BLaER1 treated with 17β-estradiol and CSF1 and Interleukin-3, amounts not matched to agents 10 nM and 100 nM (cell line): Measurements from ENCODE around the gene RPL11.

Experiments
- H3K27ac ChIP-seq, 11 experiments: shearing (Covaris generic); formaldehyde crosslinking; 2 replicates each; pipeline ENCODE4 v1.8.1; 2022
- H3K27me3 ChIP-seq, 11 experiments: shearing (Covaris generic); formaldehyde crosslinking; 2 replicates each; pipeline ENCODE4 v1.8.1; 2022
- H3K36me3 ChIP-seq, 11 experiments: shearing (Covaris generic); formaldehyde crosslinking; 2 replicates each; pipeline ENCODE4 v1.8.1; 2022
- H3K4me1 ChIP-seq, 10 experiments: shearing (Covaris generic); formaldehyde crosslinking; 2 replicates each; pipeline ENCODE4 v1.8.1; 2022
- H3K4me2 ChIP-seq, 11 experiments: shearing (Covaris generic); formaldehyde crosslinking; 2 replicates each; pipeline ENCODE4 v1.8.1; 2022
- H3K4me3 ChIP-seq, 10 experiments: shearing (Covaris generic); formaldehyde crosslinking; 2 replicates each; pipeline ENCODE4 v1.8.1; 2022
- H3K9ac ChIP-seq, 11 experiments: shearing (Covaris generic); formaldehyde crosslinking; 2 replicates each; pipeline ENCODE4 v1.8.1; 2022
- H3K9me3 ChIP-seq, 11 experiments: shearing (Covaris generic); formaldehyde crosslinking; replicated peaks in 1 of 11; 2 replicates each; pipeline ENCODE4 v1.8.1; 2022
- H4K20me1 ChIP-seq, 11 experiments: shearing (Covaris generic); formaldehyde crosslinking; 2 replicates each; pipeline ENCODE4 v1.8.1; 2022
- Cebpa-rat ChIP-seq, 11 experiments: shearing (Covaris generic); IDR thresholded peaks; 2 replicates each; pipeline ENCODE4 v1.8.1; 2022

The RPL11 gene

DNA sequence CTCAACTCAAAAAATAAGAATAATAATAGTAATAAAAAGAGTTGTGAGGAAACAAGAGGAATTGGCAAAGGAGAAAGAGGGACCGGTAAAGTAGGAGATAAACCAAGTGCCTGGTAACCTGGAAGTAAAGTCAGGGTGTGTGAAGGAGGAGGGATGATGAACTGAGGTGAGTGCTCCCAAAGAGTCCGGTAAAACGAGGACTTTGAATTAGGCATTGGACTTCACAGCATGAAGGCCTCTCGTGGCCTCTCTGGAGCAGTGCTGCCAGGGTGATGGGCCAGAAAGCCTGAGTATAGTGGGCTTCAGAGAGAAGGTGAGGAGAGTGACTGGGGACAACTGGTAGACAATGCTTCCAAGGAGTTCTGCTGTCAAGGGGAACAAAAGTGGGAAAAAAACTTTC, 17.6 kb downstream of the RPL11 start:
- Histone ChIP-seq H4K20me1 (peaks cover 36 to 100% (median 93%) of the 10 kb centered on the region in 11 experiments; a peak in 21 of 22 replicates), H3K27ac (no peak overlapping the region), H3K4me3 (no peak overlapping the region), H3K4me1 (no peaks in the 10 kb centered on the region; a peak in 1 of 20 replicates), H3K36me3 (peaks cover 45 to 88% (median 71%) of the 10 kb centered on the region in 11 experiments), H3K27me3 (no peaks in the 10 kb centered on the region), H3K4me2 (no peak overlapping the region), H3K9me3 (no peaks in the 10 kb centered on the region), H3K9ac (no peak overlapping the region)
- TF ChIP-seq Cebpa-rat (IDR thresholded peaks at IDR 0.05), result no peak

DNA sequence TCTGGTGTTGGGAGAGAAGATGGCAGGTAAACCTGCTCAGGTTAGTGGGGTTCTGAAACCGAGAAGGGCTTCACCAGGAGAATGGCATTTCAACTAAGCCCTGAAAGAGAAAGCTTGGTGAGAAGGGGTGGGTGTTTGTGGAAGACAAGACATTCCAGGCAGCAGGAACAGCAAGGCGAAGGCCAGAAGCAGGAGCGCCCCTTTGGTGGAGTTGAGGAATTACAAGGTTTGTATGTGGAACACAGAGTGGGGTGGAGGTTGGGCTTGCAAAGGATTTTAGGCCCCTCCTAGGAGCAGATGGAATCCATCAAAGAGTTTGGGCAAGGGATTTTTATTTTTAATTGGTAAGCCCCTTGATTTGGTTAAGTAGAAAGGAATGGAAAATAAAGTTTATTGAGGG, 26.9 kb downstream of the RPL11 start:
- Histone ChIP-seq H3K9me3 (no peaks in the 10 kb centered on the region), H3K4me2 (no peak overlapping the region), H3K36me3 (peaks cover 17 to 62% (median 40%) of the 10 kb centered on the region in 11 experiments; a peak in 21 of 22 replicates), H3K27me3 (no peaks in the 10 kb centered on the region), H3K4me3 (no peak overlapping the region), H3K27ac (no peak overlapping the region), H4K20me1 (peaks cover 15 to 98% (median 77%) of the 10 kb centered on the region in 11 experiments; a peak in 17 of 22 replicates), H3K9ac (no peak overlapping the region), H3K4me1 (peaks cover 0 to 36% (median 18%) of the 10 kb centered on the region in 10 experiments; a peak in 18 of 20 replicates)
- no peak for TF ChIP-seq Cebpa-rat (IDR thresholded peaks at IDR 0.05)

DNA sequence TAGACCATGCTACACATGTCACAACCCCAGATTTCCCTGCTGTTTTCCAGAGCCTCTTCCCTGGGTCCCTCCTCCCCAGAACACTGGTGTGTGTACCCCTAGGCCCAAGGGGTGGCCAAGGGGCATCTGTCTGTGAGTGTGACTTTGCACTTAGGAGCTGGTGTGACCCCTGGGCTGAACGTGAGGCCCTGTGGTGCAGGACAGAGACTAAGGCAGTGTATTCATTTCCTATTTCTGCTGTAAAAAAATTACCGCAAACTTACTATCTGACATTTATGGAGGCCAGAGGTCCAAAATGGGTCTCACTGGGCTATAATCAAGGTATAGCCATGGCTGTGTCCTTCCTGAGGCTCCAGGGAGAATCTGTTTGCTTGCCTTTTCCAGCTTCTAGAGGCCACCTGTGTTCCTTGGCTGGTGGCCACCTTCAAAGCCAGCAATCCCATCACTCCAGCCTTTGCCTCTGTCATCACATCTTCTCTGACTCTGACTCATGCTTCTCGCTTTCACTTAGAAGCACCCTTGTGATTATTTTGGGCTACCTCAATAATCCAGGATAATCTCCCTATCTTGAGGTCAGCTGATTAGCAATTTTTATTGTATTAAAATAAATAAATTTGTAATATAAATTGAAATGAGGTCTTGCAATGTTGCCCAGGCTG, 27.7 kb downstream of the RPL11 start:
- Histone ChIP-seq H3K27me3 (no peaks in the 10 kb centered on the region), H4K20me1 (peaks cover 11 to 98% (median 69%) of the 10 kb centered on the region in 11 experiments; a peak in 17 of 22 replicates), H3K4me1 (peaks cover 0 to 45% (median 25%) of the 10 kb centered on the region in 10 experiments; a peak in 18 of 20 replicates), H3K9me3 (no peaks in the 10 kb centered on the region), H3K4me3 (no peak overlapping the region), H3K36me3 (peaks cover 12 to 55% (median 32%) of the 10 kb centered on the region in 11 experiments; a peak in 20 of 22 replicates), H3K27ac (no peak overlapping the region; a peak in 1 of 22 replicates), H3K4me2 (peak overlapping the region in 1 of 11 experiments; percentile 25; a peak in 2 of 22 replicates), H3K9ac (peak overlapping the region in 1 of 11 experiments; percentile 10; a peak in 1 of 22 replicates)
- no peak for TF ChIP-seq Cebpa-rat (IDR thresholded peaks at IDR 0.05)

DNA sequence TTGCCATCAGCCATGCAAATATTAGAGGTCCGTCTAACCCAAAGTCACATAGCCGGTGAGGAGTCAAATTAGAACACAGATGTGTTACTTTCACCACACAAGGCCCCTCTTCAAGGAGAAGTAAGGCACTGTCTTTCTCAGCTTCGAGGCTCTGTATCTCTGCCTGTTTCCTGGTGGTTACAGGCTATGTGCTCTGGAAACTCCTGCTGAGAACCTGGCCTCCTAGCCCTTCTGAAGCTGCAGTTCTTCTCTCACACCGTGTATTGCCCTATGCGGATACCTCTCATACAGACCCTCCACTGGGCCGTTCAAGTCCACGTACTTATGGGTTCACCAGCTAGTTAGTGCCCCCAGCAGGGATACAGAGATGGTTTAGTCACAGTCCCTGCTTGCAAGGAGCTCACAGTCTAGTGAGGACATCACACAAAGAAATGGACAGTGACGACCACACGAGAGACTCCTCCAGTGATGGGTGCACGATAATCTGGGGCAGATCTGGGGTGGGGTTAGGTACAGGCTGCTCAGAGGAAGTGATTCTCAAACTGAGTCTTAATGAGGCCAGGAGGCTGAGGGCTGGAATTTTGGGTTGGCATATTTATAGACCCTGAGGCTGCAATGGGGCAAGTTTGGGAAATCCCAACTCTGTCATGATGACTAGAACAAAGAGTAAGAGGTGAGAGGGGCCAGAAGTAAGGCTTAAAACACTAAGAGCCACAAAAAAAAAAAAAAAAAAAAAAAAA, 28.8 kb downstream of the RPL11 start:
- Histone ChIP-seq H3K9me3 (no peaks in the 10 kb centered on the region), H3K36me3 (peaks cover 7 to 44% (median 21%) of the 10 kb centered on the region in 11 experiments; a peak in 18 of 22 replicates), H3K27ac (peak overlapping the region in 2 of 11 experiments; percentile 38 to 48; a peak in 4 of 22 replicates), H3K27me3 (no peaks in the 10 kb centered on the region), H4K20me1 (peaks cover under 1 to 89% (median 58%) of the 10 kb centered on the region in 11 experiments; a peak in 17 of 22 replicates), H3K4me2 (peak overlapping the region in 4 of 11 experiments; percentile 2 to 49 (median 36); a peak in 6 of 22 replicates), H3K4me1 (peaks cover 0 to 45% (median 25%) of the 10 kb centered on the region in 10 experiments; a peak in 18 of 20 replicates), H3K4me3 (no peak overlapping the region), H3K9ac (0 out of 22 replicates have a peak overlapping the region, but pooled peaks of 1 of the 11 experiments have one; percentile 8)
- no peak for TF ChIP-seq Cebpa-rat (IDR thresholded peaks at IDR 0.05)

DNA sequence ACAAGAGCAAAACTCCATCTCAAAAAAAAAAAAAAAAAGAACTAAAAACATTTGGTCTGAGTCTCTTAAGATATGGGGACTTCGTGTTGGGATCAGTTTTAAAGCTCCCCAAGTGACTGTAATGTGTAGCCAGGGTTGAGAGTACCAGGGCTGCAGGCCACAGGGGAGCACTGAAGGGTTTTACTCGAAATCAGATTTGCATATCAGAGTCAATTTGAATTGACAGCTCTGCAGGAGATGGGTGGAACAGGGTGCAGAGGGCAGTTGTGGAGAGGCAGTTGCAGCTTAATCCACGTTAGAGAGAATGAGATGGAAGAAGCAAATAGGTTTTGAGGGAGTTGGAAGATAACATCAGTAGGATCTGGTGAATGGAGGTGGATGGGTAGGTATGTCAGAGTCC, 31.0 kb downstream of the RPL11 start:
- H3K9ac ChIP-seq, result no peak overlapping the region

DNA sequence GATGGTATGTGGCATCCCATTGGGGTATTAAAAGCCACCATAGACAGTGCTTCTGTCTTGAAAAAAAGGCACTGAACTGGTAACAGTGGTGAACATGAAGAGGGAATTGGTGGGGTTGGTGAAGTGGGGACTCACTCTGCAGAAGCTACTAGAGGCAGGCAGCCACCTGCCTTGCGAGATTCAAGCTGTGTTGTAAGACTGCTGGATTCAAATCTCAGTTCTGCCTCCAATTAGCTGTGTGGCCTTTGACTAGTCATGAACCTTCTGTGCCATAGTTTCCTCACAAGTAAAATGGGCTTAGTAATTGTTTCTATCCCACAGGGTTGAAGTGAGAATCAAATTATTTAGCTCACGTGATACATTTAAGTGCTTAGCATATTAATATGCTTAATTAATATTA, 35.1 kb downstream of the RPL11 start:
- H3K9ac ChIP-seq, result no peak overlapping the region
- H3K27ac ChIP-seq, result peak overlapping the region in 5 of 11 experiments; percentile 23 to 72 (median 67); a peak in 4 of 22 replicates
- H3K36me3 ChIP-seq, result peaks cover 0 to 13% (median 0%) of the 10 kb centered on the region in 11 experiments; a peak in 2 of 22 replicates

More for the DNA sequence above, 31.0 kb downstream of the RPL11 start:
- no peaks in the 10 kb centered on the region for H3K9me3 ChIP-seq
- peaks cover 10 to 58% (median 36%) of the 10 kb centered on the region in 10 experiments for H3K4me1 ChIP-seq
- peak overlapping the region in 3 of 11 experiments; percentile 10 to 23 (median 14); a peak in 3 of 22 replicates for H3K4me2 ChIP-seq
- peaks cover 0 to 22% (median 7%) of the 10 kb centered on the region in 11 experiments; a peak in 12 of 22 replicates for H3K36me3 ChIP-seq
- no peaks in the 10 kb centered on the region for H3K27me3 ChIP-seq
- peaks cover 0 to 85% (median 37%) of the 10 kb centered on the region in 11 experiments; a peak in 16 of 22 replicates for H4K20me1 ChIP-seq
- no peak overlapping the region for H3K27ac ChIP-seq
- TF ChIP-seq Cebpa-rat (IDR thresholded peaks at IDR 0.05), result no peak
- H3K4me3 ChIP-seq, result no peak overlapping the region

DNA sequence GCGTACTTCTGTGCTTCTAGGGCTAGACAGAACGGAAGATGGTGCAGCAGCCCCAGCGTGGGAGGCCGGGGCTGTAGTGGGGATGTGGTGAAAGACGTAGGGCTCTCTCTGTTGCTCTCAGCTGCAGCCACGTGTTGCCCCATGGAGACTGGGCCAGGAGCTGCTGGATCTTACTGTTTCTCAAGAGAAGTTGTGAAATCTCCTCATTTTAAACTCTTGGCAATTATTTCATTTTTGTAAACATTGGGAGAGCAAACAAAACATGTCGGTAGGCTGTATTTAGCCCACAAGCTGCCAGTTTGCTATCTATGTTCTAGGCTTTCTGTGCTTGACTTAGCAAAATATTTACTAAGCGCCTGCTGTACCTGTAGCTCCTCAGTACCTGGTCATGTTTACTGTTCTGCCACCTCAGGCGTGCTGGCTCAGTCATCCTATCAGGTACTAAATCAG, 35.8 kb downstream of the RPL11 start:
- no peaks in the 10 kb centered on the region for H3K27me3 ChIP-seq
- TF ChIP-seq Cebpa-rat (IDR thresholded peaks at IDR 0.05), result peak in 6 of 11 experiments; percentile 13 to 77 (median 47); a peak in 8 of 22 replicates
- H3K27ac ChIP-seq, result peak overlapping the region in 9 of 11 experiments; percentile 47 to 72 (median 59); a peak in 17 of 22 replicates
- peaks cover 31 to 65% (median 49%) of the 10 kb centered on the region in 10 experiments for H3K4me1 ChIP-seq
- peak overlapping the region in 5 of 11 experiments; percentile 0 to 42 (median 15); a peak in 5 of 22 replicates for H3K9ac ChIP-seq
- peaks cover 6 to 70% (median 16%) of the 10 kb centered on the region in 11 experiments; a peak in 15 of 22 replicates for H4K20me1 ChIP-seq
- no peak overlapping the region for H3K4me3 ChIP-seq
- no peaks in the 10 kb centered on the region for H3K9me3 ChIP-seq
- peak overlapping the region; percentile 32 to 76 (median 60); a peak in 21 of 22 replicates for H3K4me2 ChIP-seq
- H3K36me3 ChIP-seq, result peaks cover 0 to 14% (median 0%) of the 10 kb centered on the region in 11 experiments; a peak in 4 of 22 replicates

More for the DNA sequence above, 35.1 kb downstream of the RPL11 start:
- H3K4me3 ChIP-seq, result no peak overlapping the region
- no peaks in the 10 kb centered on the region for H3K27me3 ChIP-seq
- no peak for TF ChIP-seq Cebpa-rat (IDR thresholded peaks at IDR 0.05)
- peak overlapping the region in 7 of 11 experiments; percentile 32 to 76 (median 60); a peak in 10 of 22 replicates for H3K4me2 ChIP-seq
- no peaks in the 10 kb centered on the region for H3K9me3 ChIP-seq
- peaks cover 9 to 69% (median 17%) of the 10 kb centered on the region in 11 experiments; a peak in 15 of 22 replicates for H4K20me1 ChIP-seq
- H3K4me1 ChIP-seq, result peaks cover 31 to 60% (median 51%) of the 10 kb centered on the region in 10 experiments
